Neural progenitor cell (in vitro differentiated cells): ENCODE data around the gene ZFR2. TPM values are rescaled to one million over a fixed set of nuclear protein-coding genes. Genes with fewer than 3 reads are reported as not detected.

Source experiments
- DNase-seq: peaks from one replicate; pipeline ENCODE4 v3.0.0-alpha.2; 2016; ENCODE audit warnings: low spot score
- H2AFZ ChIP-seq: fragments of 200-600 bp; sonication (generic); replicated peaks from 2 replicates; pipeline ENCODE4 v1.6.1; 2016; ENCODE audit warnings: antibody characterized with exemption
- H3F3A ChIP-seq: fragments of 200-600 bp; sonication (generic); 2 replicates; pipeline ENCODE4 v1.6.1; 2016; ENCODE audit warnings: antibody characterized with exemption, low read depth
- H3K27ac ChIP-seq: fragments of 200-600 bp; sonication (generic); 2 replicates; pipeline ENCODE4 v1.5.1; 2016; ENCODE audit warnings: mild to moderate bottlenecking
- H3K27me3 ChIP-seq: fragments of 200-600 bp; sonication (generic); 2 replicates; pipeline ENCODE4 v1.6.1; 2016; ENCODE audit warnings: mild to moderate bottlenecking, moderate library complexity
- H3K36me3 ChIP-seq: fragments of 200-600 bp; sonication (generic); 2 replicates; pipeline ENCODE4 v1.5.1; 2016
- H3K4me1 ChIP-seq: fragments of 200-600 bp; sonication (generic); 2 replicates; pipeline ENCODE4 v1.6.1; 2016; ENCODE audit warnings: mixed run types
- H3K4me2 ChIP-seq: fragments of 200-600 bp; sonication (generic); 2 replicates; pipeline ENCODE4 v1.6.1; 2016
- H3K4me3 ChIP-seq: fragments of 200-600 bp; sonication (generic); 2 replicates; pipeline ENCODE4 v1.5.1; 2016
- H3K79me2 ChIP-seq: fragments of 200-600 bp; sonication (generic); 2 replicates; pipeline ENCODE4 v1.6.1; 2016; ENCODE audit warnings: low read depth
- H3K9ac ChIP-seq: fragments of 200-600 bp; sonication (generic); 2 replicates; pipeline ENCODE4 v1.6.1; 2016
- H3K9me3 ChIP-seq: fragments of 200-600 bp; sonication (generic); 2 replicates; pipeline ENCODE4 v1.5.1; 2016; ENCODE audit warnings: low read depth
- H4K20me1 ChIP-seq: fragments of 200-600 bp; sonication (generic); 2 replicates; pipeline ENCODE4 v1.6.1; 2016; ENCODE audit warnings: low read depth
- H3K27ac Mint-ChIP-seq: 3 replicates; pipeline ENCODE4 v1.8.0; 2021; ENCODE audit warnings: mixed read lengths
- H3K27me3 Mint-ChIP-seq: 2 replicates; pipeline ENCODE4 v1.8.0; 2022; ENCODE audit warnings: low read depth, mild to moderate bottlenecking, inconsistent platforms, moderate library complexity, mixed read lengths; ENCODE audit not compliant: insufficient read depth
- H3K36me3 Mint-ChIP-seq: 3 replicates; pipeline ENCODE4 v1.8.0; 2021; ENCODE audit warnings: mixed read lengths
- H3K4me1 Mint-ChIP-seq: 3 replicates; pipeline ENCODE4 v1.8.0; 2021; ENCODE audit warnings: mixed read lengths
- H3K4me3 Mint-ChIP-seq: 3 replicates; pipeline ENCODE4 v1.8.0; 2021; ENCODE audit warnings: mild to moderate bottlenecking, moderate library complexity, mixed read lengths
- H3K9me3 Mint-ChIP-seq: 3 replicates; pipeline ENCODE4 v1.8.0; 2020; ENCODE audit warnings: mixed read lengths
- EZH2 ChIP-seq: fragments of 200-600 bp; sonication (generic); IDR thresholded peaks from 2 replicates; pipeline ENCODE4 v1.6.1; 2017; ENCODE audit warnings: antibody characterized with exemption, mild to moderate bottlenecking, moderate library complexity
- EZH2phosphoT487 ChIP-seq: fragments of 200-600 bp; sonication (generic); IDR thresholded peaks from 2 replicates; pipeline ENCODE4 v1.6.1; 2017; ENCODE audit warnings: antibody characterized with exemption
- total RNA-seq: library from RNA; depleted of rRNA; stranded (reverse); fragments of >200 nt; gene quantifications from 2 replicates; pipeline ENCODE4 v1.2.3, GENCODE V29; 2015; ENCODE audit warnings: low replicate concordance
- TF ChIP-seq, protein P1 (sequence below): fragments of 200-600 bp; sonication (generic); IDR thresholded peaks from 2 replicates; pipeline ENCODE4 v1.5.1; 2017; ENCODE audit warnings: antibody characterized with exemption, mild to moderate bottlenecking

Gene ZFR2
- total RNA-seq, 1 donor from 2014 or later = 8.9 TPM

- Mint-ChIP-seq H3K36me3 (no peaks in the 10 kb centered on the region), H3K4me3 (no peak overlapping the region), H3K4me1 (peaks cover 12% of the 10 kb centered on the region), H3K9me3 (peaks cover 9% of the 10 kb centered on the region), H3K27ac (no peak overlapping the region), H3K27me3 (peaks cover 6% of the 10 kb centered on the region)
- H3K9ac ChIP-seq = no peak overlapping the region
- no peaks in the 10 kb centered on the region for H3K36me3 ChIP-seq
- no peak overlapping the region for H3K27ac ChIP-seq
- no peak overlapping the region for H3K4me2 ChIP-seq
- H3K9me3 ChIP-seq = no peaks in the 10 kb centered on the region
- no peak overlapping the region for H2AFZ ChIP-seq
- no peak for TF ChIP-seq EZH2
- TF ChIP-seq, protein P1, sequence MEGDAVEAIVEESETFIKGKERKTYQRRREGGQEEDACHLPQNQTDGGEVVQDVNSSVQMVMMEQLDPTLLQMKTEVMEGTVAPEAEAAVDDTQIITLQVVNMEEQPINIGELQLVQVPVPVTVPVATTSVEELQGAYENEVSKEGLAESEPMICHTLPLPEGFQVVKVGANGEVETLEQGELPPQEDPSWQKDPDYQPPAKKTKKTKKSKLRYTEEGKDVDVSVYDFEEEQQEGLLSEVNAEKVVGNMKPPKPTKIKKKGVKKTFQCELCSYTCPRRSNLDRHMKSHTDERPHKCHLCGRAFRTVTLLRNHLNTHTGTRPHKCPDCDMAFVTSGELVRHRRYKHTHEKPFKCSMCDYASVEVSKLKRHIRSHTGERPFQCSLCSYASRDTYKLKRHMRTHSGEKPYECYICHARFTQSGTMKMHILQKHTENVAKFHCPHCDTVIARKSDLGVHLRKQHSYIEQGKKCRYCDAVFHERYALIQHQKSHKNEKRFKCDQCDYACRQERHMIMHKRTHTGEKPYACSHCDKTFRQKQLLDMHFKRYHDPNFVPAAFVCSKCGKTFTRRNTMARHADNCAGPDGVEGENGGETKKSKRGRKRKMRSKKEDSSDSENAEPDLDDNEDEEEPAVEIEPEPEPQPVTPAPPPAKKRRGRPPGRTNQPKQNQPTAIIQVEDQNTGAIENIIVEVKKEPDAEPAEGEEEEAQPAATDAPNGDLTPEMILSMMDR = no peak
- no peak for TF ChIP-seq EZH2phosphoT487
- no peaks in the 10 kb centered on the region for H3K79me2 ChIP-seq
- no peaks in the 10 kb centered on the region for H3K27me3 ChIP-seq
- no peaks in the 10 kb centered on the region for H4K20me1 ChIP-seq
- no peak for DNase-seq
- no peak overlapping the region for H3K4me3 ChIP-seq
- H3F3A ChIP-seq = peaks cover 8% of the 10 kb centered on the region
- no peaks in the 10 kb centered on the region for H3K4me1 ChIP-seq
Measured at GRCh38 chr19:3836887-3837286, 32.0 kb downstream of the ZFR2 start.

- Histone ChIP-seq H2AFZ (no peak overlapping the region), H3K4me3 (no peak overlapping the region), H3K4me1 (no peaks in the 10 kb centered on the region), H3K27ac (no peak overlapping the region), H3K9me3 (no peaks in the 10 kb centered on the region), H3K79me2 (no peaks in the 10 kb centered on the region), H3F3A (peaks cover 8% of the 10 kb centered on the region), H3K27me3 (no peaks in the 10 kb centered on the region), H3K36me3 (no peaks in the 10 kb centered on the region), H3K4me2 (no peak overlapping the region), H4K20me1 (no peaks in the 10 kb centered on the region), H3K9ac (no peak overlapping the region)
- no peak for DNase-seq
- no peak overlapping the region for H3K27ac Mint-ChIP-seq
- TF ChIP-seq, protein P1 = no peak
- no peak for TF ChIP-seq EZH2
- no peak for TF ChIP-seq EZH2phosphoT487
- peaks cover 18% of the 10 kb centered on the region for H3K4me1 Mint-ChIP-seq
- H3K36me3 Mint-ChIP-seq = no peaks in the 10 kb centered on the region
- peaks cover 7% of the 10 kb centered on the region for H3K27me3 Mint-ChIP-seq
- no peak overlapping the region for H3K4me3 Mint-ChIP-seq
- H3K9me3 Mint-ChIP-seq = peaks cover 9% of the 10 kb centered on the region
Measured at GRCh38 chr19:3835055-3835435, 33.8 kb downstream of the ZFR2 start.

GRCh38 chr19:3834349-3835054 is 34.3 kb downstream of the ZFR2 start:
- H3K79me2 ChIP-seq = no peaks in the 10 kb centered on the region
- no peak overlapping the region for H3K27ac Mint-ChIP-seq
- H3K4me2 ChIP-seq = no peak overlapping the region
- H3K27me3 Mint-ChIP-seq = peaks cover 6% of the 10 kb centered on the region
- no peak overlapping the region for H3K4me3 ChIP-seq
- no peak overlapping the region for H3K9ac ChIP-seq
- DNase-seq = no peak
- H3K27me3 ChIP-seq = no peaks in the 10 kb centered on the region
- no peaks in the 10 kb centered on the region for H4K20me1 ChIP-seq
- no peaks in the 10 kb centered on the region for H3K36me3 Mint-ChIP-seq
- no peak overlapping the region for H3K27ac ChIP-seq
- no peaks in the 10 kb centered on the region for H3K36me3 ChIP-seq
- peaks cover 8% of the 10 kb centered on the region for H3F3A ChIP-seq
- no peak overlapping the region for H3K4me3 Mint-ChIP-seq
- no peaks in the 10 kb centered on the region for H3K9me3 ChIP-seq
- H3K4me1 ChIP-seq = no peaks in the 10 kb centered on the region
- no peak overlapping the region for H2AFZ ChIP-seq
- peaks cover 9% of the 10 kb centered on the region for H3K9me3 Mint-ChIP-seq
- H3K4me1 Mint-ChIP-seq = peaks cover 12% of the 10 kb centered on the region
- TF ChIP-seq EZH2 (no peak), EZH2phosphoT487 (no peak)
- TF ChIP-seq, protein P1 = no peak
